Spleen (tissue), 7 donors: ENCODE data around the gene GATA3.

Experiments used
- CTCF ChIP-seq, 11 experiments: fragments of 200-600 bp in 7 of 11; fragments of 450-650 bp in 4 of 11; sonication (generic) in 4 of 11; IDR thresholded peaks in 8 of 11; conservative IDR thresholded peaks in 3 of 11; 1 replicate in 7 of 11; 2 replicates in 4 of 11; pipeline versions ENCODE4 v1.4.0 to v1.8.0; 2016 to 2021; ENCODE audit warnings: antibody characterized with exemption in 11 of 11, inconsistent platforms in 4 of 11, mild to moderate bottlenecking in 1 of 11
- POLR2AphosphoS5 ChIP-seq, 3 donors: sonication (generic); formaldehyde crosslinking; IDR thresholded peaks; one replicate each; pipeline ENCODE4 v1.5.1; 2017; ENCODE audit warnings: antibody characterized with exemption in 3 of 3
- donor health status: DM: no; HTN: no; CAD: no; lungs with moderate emphysema.
- donor health status: DM: no; HTN: no; CAD: no.
- donor health status: DM: no; HTN: no; CAD: no.

DNA sequence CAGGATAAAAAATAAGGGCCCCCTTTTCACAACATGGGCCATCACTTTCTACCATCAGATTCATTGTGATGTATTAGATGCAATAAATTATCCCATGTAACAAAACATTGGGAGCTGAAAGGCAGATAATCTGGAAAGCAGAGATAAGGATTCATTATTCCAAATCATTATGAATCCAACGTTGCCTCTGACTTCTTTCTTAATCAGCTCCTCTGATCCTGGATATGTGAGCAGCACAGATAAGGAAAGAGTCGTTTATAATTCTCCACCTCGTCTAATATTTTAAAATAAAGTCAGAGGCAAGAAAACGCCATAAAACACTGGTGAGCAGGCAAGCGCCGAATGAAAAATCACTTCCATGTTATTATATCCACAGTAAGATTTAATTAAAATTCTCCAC is 13.8 kb upstream of the GATA3 start:
- TF ChIP-seq POLR2AphosphoS5 (IDR thresholded peaks at IDR 0.05) (no peak), CTCF (IDR thresholded peaks at IDR 0.05 in 8 of 11, conservative IDR thresholded peaks at IDR 0.05 in 3 of 11) (no peak)
